HG03460 (cell line): ENCODE results near the gene ARHGAP26.

Experiments
- ATAC-seq: cut with Tn5 transposase; IDR thresholded peaks from one replicate; pipeline ENCODE4 v1.9.1; 2021; ENCODE audit not compliant: unreplicated experiment

The ARHGAP26 gene

DNA sequence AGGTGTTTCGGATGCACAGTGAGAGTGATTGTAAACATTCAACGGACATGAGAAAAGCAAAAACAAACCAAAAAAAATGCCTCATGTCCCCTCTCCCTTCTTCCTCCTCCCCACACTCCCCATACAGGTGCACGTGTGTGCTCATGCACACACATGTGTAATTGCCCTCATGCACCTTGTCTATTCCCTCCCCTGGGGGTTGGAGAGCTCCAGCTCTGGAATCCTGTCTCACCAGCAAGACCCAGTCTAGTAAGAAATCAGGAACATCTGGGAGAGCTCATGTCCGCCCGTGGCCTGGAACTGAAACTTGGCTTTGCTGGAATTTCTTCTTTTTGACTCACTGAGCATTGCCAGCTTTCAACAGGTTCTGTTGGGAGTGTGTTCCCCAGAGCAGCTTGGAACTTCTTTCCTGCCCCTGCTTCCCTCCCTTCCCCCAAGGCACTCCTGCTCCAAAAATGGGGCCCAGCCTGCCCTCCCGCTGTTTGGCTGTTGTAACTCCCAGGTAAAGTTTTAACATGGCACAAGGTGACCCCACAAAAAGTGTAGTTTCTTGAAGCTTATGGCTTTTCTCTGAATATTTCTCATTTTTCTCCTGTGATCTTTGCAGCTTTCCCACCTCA lies 443.2 kb downstream of the ARHGAP26 start:
- no peak for ATAC-seq

GRCh38 chr5:143213851-143214363 lies 443.7 kb downstream of the ARHGAP26 start:
- peak; percentile 58 for ATAC-seq

GRCh38 chr5:143214458-143214857 lies 444.3 kb downstream of the ARHGAP26 start:
- ATAC-seq, result no peak

DNA sequence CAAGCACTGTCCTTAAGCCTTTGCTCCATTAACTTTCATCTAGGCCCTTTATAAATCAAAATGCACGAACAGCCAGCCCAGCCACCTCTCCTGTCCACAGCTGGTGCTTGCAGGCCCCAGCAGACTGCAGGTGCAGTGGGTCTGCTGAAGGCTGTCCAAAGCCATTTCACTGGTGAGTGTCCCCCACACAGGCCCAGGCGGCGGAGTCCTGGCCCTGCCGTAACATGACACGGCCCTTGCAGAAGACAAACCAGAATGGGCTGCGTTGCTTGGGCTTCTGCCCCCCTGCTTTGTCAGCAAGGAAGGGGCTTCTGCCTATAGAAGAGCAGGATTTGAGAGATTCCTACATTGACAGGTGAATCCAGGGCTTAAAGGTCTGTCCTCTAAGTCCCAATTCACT lies 444.7 kb downstream of the ARHGAP26 start:
- no peak for ATAC-seq

DNA sequence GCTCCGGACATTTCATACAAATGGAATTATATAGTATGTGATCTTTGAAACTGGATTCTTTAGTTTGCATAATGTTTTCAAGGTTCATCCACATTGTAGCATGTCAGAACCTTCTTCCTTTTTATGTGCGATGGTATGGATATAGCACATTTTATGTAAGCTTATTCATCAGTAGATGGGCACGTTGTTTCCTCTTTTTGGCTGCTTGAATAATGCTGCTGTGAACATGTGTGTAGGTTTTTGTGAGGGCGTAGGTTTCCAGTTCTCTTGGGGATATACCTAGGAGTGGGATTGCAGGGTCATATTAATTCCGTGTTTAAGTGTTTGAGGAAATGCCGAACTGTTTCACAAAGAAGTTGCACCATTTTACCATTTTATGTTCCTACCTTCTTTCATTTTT lies 445.5 kb downstream of the ARHGAP26 start:
- ATAC-seq, result no peak

DNA sequence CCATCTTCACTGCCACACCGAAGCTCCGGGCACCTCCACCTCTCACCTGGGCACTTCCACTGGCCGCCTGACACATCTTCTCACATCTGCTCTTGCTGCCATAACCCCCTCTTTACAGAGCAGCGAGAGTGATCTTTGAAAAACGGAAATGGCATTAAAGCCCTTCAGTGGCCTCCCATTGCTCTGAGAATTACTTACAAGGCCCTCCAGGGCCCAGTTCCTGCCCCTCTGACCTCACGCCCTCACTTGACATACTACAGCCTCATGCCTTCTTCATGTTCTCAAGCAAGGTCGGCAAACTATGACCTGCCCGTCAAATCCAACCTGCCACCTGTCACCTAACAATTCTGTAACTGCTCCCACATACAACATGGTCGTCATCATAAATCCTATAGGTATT lies 446.0 kb downstream of the ARHGAP26 start:
- no peak for ATAC-seq

DNA sequence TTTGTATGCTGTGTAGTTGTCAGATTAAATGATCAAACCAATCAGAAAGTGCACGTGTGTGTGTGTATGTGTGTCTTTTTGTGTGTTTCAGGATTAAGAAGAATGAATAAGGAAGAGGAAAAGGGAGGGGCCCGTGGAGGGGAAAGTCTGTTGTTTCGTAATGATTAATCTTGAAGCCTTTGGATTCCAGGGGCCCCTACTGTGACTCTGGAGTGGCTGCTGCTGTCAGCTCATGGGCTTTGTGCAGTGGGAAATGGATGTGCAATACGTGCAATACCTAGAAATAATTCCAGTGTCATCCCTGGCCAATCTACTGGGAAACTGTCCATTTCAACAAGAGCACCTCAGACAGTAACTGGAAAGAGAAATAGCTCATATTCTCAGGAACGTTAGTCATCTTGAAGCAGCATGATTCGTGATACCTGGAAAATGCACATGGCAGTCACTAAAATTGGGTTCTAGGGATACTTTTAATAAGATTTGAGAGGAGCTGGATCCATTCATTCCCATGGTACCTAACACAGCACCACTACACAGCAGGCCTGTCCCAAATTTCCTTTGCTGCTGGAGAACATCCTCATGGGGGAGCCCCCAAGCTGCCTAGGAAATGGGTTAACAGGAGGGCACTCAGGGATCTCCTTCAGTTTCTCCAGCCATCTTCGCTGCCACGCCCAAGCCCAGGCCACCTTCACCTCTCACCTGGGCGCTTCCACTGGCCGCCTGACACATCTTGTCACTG lies 447.1 kb downstream of the ARHGAP26 start:
- ATAC-seq, result no peak

- peak; percentile 25 for ATAC-seq
These were observed 447.6 kb downstream of the ARHGAP26 start for GRCh38 chr5:143217804-143218160.

- no peak for ATAC-seq
These were observed 448.5 kb downstream of the ARHGAP26 start for GRCh38 chr5:143218517-143219170.

DNA sequence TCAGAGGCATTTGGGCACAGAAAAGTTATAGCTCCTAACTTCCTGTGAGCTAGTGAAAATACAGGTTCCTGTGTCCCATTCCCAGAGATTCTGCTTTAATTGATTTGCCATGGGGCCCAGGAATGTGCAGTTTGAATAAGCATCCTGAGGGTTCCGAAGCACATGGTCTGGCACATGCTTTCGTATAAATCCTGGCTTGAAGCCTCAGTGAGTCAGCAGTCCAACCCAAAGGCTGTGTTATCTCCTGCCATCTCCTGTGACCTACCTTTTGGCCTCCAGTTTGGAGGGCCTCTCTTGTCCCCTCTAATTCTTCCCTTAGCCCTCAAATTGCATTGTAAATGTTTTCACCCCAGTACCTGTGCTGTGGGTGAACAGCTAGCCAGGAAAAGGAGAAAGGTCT lies 449.5 kb downstream of the ARHGAP26 start:
- no peak for ATAC-seq

- no peak for ATAC-seq
These were observed 450.6 kb downstream of the ARHGAP26 start for GRCh38 chr5:143220748-143221251.

- ATAC-seq, result peak; percentile 56
These were observed 452.4 kb downstream of the ARHGAP26 start for GRCh38 chr5:143222287-143223231.

DNA sequence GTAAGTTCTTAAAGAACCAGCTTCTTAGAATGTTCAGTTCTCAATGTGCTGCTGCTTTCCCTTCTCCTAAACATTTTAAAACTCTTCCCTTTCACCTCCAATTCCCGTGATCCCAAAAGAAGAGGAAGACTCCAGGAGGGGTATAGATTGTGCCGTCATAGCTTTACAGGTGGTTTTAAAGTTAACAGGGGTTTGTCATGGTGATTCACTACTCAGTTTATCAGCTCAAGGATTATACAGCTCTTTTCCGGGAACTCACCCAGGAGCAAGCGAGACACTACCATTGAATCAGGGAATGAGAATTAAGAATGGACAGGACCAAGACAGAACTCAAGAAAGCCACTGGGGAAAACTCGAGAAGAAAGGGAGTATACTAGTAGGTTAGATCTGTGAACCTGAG lies 454.5 kb downstream of the ARHGAP26 start:
- ATAC-seq, result no peak

- ATAC-seq, result no peak
These were observed 455.3 kb downstream of the ARHGAP26 start for GRCh38 chr5:143225511-143225910.

- ATAC-seq, result no peak
These were observed 456.2 kb downstream of the ARHGAP26 start for GRCh38 chr5:143226361-143226760.

DNA sequence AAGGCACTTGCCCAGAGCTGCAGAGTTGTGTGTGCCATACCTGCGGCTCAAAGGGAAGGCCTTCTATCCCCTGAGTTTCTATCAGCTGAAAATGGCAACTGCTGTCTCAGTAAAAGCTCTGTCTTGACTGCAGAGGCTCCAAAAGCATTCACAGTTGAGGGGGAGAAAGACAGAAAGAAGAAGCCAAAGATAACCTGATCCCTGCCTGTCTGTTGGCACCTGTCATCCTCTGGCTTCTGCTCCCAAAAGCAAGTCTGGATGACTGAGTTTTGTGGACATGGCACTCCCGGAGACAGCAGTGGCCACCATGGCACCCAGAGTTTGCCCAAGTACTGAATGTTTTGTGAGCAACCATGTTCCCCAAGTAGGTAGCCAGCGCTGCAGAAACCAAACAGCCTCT lies 456.7 kb downstream of the ARHGAP26 start:
- no peak for ATAC-seq

DNA sequence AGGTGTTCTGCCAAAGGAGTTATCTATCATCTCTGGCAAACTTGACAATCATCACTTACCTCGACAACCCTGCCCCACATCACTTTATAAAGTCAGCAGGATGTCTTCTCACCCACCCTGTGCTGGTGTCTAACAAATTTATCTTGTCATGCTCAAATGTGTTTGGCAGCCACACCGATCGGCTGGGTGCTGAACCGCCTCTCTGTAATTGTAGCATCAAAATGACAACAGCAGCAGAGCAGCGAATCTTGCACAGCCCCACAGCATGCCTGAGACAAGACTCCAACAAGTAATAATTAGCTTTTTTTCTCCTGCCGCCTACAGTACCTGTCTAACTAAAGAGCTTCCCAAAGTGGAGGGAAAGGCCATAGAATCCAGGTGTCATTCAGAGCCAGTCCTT lies 457.1 kb downstream of the ARHGAP26 start:
- ATAC-seq, result no peak

- ATAC-seq, result no peak
These were observed 458.6 kb downstream of the ARHGAP26 start for GRCh38 chr5:143228597-143229293.

GRCh38 chr5:143229426-143229895 lies 459.3 kb downstream of the ARHGAP26 start:
- ATAC-seq, result peak; percentile 38
